ENCODE results near the gene PVALEF. TPM values are rescaled to one million over a fixed set of nuclear protein-coding genes. Genes with fewer than 3 reads are reported as not detected.

Gene PVALEF
- total and polyA plus RNA-seq, 2 donors (not counting 3 experiments of a cell fraction or from before 2014, with no cell fraction given): not detected

DNA sequence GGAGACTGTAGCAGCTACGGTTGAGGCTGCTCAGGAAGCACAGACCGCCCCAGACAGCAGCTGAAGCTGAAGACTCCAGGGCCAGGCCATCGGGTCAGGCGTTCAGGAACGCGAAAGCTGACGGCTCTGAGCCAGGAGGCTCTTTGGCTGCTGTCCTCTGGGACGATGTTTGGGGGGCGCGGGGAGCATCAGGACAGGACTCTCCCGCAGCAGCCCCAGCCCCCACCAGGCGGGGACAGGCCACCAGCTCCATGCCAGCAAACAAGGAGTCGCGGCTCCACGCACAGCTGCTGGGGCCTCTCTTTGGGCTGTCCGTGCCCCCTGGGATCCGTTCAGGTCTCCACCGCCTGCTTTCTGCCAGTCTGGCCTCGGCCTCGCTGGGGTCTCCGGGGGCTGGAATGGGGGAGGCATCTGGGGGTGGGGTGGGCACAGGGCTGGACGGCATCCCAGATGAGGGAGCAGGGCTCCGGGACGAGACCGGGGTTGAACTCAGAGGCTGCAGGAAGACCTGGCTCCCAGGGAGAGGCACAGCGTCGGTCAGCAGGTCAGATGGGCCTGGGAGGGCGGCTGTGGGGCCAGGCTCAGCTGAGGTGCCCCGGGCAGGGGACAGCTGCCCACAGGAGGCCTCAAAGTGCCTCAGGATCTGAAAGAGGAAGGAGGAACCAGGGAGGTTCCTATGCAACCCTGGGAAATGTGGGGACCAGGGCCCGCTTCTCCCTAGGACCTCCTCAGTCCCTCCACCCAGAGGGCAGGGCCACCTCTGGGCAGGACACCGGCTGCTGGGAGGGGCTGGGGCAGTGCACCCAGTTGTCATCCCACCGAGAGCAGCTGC lies 63.7 kb downstream of the PVALEF start:
- H3K9me1 ChIP-seq (replicated peaks; ENCODE audit: control insufficient read depth, extremely low read depth, insufficient read depth, low read length): no peaks in the 10 kb centered on the region
- no peak overlapping the region for H3K4me3 ChIP-seq (replicated peaks in 1 of 3; ENCODE audit: insufficient read depth in 1 of 3, low read depth in 1 of 3, low read length in 3 of 3)
- H3K9me3 ChIP-seq (replicated peaks; ENCODE audit: control insufficient read depth, insufficient read depth, low read length): no peaks in the 10 kb centered on the region
- H4K20me1 ChIP-seq (replicated peaks; ENCODE audit: control insufficient read depth, extremely low read depth, insufficient read depth, low read length): no peaks in the 10 kb centered on the region
- no peaks in the 10 kb centered on the region for H3K4me1 ChIP-seq (ENCODE audit: control insufficient read depth, extremely low read depth, insufficient read depth, low read length)
- H3K27me3 ChIP-seq (ENCODE audit: control insufficient read depth in 2 of 2, insufficient read depth in 2 of 2, low read length in 2 of 2): no peaks in the 10 kb centered on the region
- H3K4me2 ChIP-seq (ENCODE audit: insufficient read depth, low read length): no peak overlapping the region
- peaks cover 0 to 35% of the 10 kb centered on the region in 2 experiments for H3K36me3 ChIP-seq (ENCODE audit: control insufficient read depth in 2 of 2, extremely low read depth in 1 of 2, insufficient read depth in 2 of 2, low read length in 2 of 2)
- TF ChIP-seq GATA2 (IDR thresholded peaks at IDR 0.05; ENCODE audit: insufficient read depth, insufficient read length, low read depth, low read length) (no peak), JUN (IDR thresholded peaks at IDR 0.05; ENCODE audit: borderline replicate concordance, insufficient read depth, insufficient read length, low read depth) (no peak), POLR2AphosphoS5 (IDR thresholded peaks at IDR 0.05; ENCODE audit: insufficient read depth, low read depth, low read length) (no peak), POLR2A (IDR thresholded peaks at IDR 0.05; ENCODE audit: low read depth, low read length) (no peak), EZH2 (IDR thresholded peaks at IDR 0.05; ENCODE audit: borderline replicate concordance, low read depth, low read length, severe bottlenecking) (no peak), MYC (IDR thresholded peaks at IDR 0.05; ENCODE audit: low read depth, low read length) (no peak), FOS (IDR thresholded peaks at IDR 0.05; ENCODE audit: borderline replicate concordance, insufficient read depth, low read length) (no peak), MAX (IDR thresholded peaks at IDR 0.05; ENCODE audit: insufficient read depth, insufficient read length) (no peak), CTCF (IDR thresholded peaks at IDR 0.05; ENCODE audit: extremely low read depth in 1 of 2, insufficient read depth in 1 of 2, low read depth in 1 of 2, low read length in 2 of 2) (no peak)
- intact Hi-C loops (cut with micrococcal nuclease): no loop called here
- no peak overlapping the region for H2AFZ ChIP-seq (ENCODE audit: low read depth, low read length)
- H3K79me2 ChIP-seq (ENCODE audit: control insufficient read depth, insufficient read depth, low read length): no peaks in the 10 kb centered on the region
- no TSS peak for BruUV-seq (replicated peaks)
- dilution Hi-C loops (cut with MboI; ENCODE audit: extremely low pct_ligation_motif_present, low sequenced_read_pairs): no loop called here
- CTCF ChIA-PET: interaction anchor here (1.1 to 1.6 kb wide), 2 partner anchors 10 to 87 kb away, joined by 4 read pairs; partner anchors contain the start of genes NDUFAF8 and TEPSIN
- no peak overlapping the region for H3K27ac ChIP-seq (ENCODE audit: insufficient read depth, low read depth, low read length)
- POLR2A ChIA-PET: no interaction called here
- FAIRE-seq: no peak
- H3K9ac ChIP-seq (replicated peaks; ENCODE audit: extremely low read depth, insufficient read depth, low read length): no peak overlapping the region
- DNase-seq (ENCODE audit: low read depth, low spot score): no peak
